Suprapubic skin (tissue), 4 donors: ENCODE measurements around the gene PNPLA3.

Experiments used
- POLR2A ChIP-seq, 2 donors: fragments of 450-650 bp; IDR thresholded peaks; one replicate each; pipeline ENCODE4 v1.6.1; 2017; ENCODE audit warnings: antibody characterized with exemption in 2 of 2, mild to moderate bottlenecking in 2 of 2, moderate library complexity in 2 of 2
- POLR2AphosphoS5 ChIP-seq, 3 donors: sonication (generic); formaldehyde crosslinking; IDR thresholded peaks; one replicate each; pipeline ENCODE4 v1.6.1; 2017; ENCODE audit warnings: antibody characterized with exemption in 3 of 3

DNA sequence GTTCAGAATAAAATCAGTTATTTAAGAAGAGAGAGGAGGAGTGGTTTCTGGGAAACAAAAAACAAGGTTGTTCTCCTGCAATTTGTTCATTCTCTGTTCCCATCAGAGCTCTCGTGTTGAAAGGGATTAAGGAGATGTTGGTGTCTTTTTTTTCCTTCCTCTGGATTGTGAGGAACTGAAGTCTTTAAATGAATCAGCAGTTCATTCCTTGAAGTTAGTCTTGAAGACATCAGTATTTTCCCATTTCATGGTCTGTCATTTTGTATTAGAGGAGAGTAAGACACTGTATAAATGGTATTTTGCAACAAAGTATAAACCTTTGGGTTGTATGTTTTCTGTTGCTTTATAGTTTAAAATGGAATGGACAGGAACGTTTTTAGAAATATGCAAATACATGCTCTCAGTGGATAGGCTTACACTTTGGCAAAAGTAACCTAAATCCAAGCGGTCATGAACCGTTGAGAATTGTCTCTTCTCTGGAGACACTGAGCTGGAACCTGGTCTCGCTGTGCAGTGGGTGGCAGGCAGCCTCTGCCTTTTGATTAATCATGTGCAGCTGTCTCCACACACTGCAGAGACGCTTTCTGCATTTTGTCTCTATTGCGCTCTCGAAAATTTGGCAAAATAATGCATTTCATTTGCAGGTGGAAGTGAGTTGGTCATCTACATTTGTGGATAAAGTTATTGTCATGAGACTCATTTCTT lies 64.7 kb downstream of the PNPLA3 start:
- TF ChIP-seq POLR2A (IDR thresholded peaks at IDR 0.05), result no peak
- TF ChIP-seq POLR2AphosphoS5 (IDR thresholded peaks at IDR 0.05), result no peak
